ENCODE results near the gene FZD1.
"Not testable (repeated sequence)": the region's sequence is repeated elsewhere in the genome, so short reads cannot be mapped to it uniquely, and the experiment has no call there.

FZD1 gene

GRCh38 chr7:91297939-91298338 lies 33.7 kb downstream of the FZD1 start:
- DNase-seq (ENCODE audit: low read depth in 2 of 2) = no peak

DNA sequence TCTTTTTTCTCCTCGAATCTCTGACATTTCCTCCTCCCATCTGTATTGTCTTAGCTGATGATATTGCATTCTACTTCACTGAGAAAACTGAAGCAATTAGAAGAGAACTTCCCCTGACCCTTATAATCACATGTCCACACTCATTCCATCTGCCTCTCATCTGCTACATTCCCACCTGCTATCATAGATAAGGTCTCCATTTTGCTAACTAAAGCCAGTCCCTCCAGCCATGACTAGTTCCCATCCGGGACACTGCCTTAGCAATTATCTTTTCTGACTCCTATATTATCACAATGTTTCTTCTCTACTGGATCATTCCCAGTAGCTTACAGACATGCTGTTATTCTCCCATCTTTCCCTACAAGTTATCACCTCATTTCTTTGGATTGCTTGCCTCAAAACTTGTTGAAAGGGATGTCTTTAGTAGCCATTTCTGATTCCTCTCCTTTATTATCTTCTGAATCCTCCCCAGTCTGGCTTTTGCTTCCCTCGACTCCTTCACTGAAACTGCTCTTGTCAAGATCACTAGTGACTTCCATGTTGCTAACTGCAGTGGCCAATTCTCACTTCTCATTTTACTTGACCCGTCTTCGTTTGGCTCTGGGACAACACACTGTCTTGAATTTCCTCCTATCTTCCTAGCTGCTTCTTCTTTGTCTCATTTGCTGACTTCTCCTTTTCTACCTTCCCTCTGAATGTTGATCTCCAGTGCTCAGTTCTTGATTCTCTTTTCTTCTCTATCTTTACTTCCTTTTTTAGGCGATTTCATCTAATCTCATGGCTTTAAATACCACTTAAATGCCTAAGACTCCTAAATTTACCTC lies 35.9 kb downstream of the FZD1 start:
- no peak for DNase-seq (ENCODE audit: low read depth in 2 of 2)

- no peak for DNase-seq (ENCODE audit: low read depth in 2 of 2)
These were observed 38.6 kb downstream of the FZD1 start for GRCh38 chr7:91302794-91303193.

- DNase-seq (ENCODE audit: low read depth in 2 of 2) = no peak
These were observed 42.0 kb downstream of the FZD1 start for GRCh38 chr7:91306266-91306665.

DNA sequence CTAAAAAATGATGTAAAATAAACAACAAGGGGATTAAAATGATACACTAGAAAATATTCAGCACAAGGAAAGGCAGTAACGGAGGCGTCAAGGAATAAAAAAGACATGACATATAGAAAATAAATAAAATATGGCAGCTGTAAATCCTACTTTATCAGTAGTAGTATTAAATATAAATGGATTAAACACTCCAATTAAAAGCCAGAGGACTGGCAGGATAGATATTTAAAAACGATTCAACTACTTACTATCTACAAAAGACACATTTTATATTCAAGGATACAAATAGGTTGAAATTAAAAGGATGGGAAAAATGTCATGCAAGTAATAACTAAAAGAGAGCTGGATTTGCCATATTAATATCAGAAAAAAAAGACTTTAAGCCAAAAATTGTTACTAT lies 43.2 kb downstream of the FZD1 start:
- DNase-seq (ENCODE audit: low read depth in 2 of 2) = no peak

DNA sequence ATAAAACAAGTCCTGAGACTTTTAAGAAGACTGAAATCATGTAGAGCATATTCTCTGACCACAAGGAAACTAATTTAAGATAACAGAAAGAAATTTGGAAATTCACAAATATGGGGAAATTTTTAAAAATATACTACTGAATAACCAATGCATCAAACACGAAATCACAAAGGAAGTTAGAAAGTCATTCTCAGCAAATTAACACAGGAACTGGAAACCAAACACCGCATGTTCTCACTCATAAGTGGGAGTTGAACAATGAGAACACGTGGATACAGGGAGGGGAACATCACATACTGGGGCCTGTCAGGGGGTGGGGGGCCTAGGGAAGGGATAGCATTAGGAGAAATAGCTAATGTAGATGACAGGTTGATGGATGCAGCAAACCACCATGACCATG lies 44.0 kb downstream of the FZD1 start:
- DNase-seq (ENCODE audit: low read depth in 2 of 2) = not testable (repeated sequence)

GRCh38 chr7:91310830-91311460 lies 46.7 kb downstream of the FZD1 start:
- no peak for DNase-seq (ENCODE audit: low read depth in 2 of 2)

- no peak for DNase-seq (ENCODE audit: low read depth in 2 of 2)
These were observed 47.6 kb downstream of the FZD1 start for GRCh38 chr7:91311839-91312238.

- DNase-seq (ENCODE audit: low read depth in 2 of 2) = no peak
These were observed 48.9 kb downstream of the FZD1 start for GRCh38 chr7:91313113-91313512.

DNA sequence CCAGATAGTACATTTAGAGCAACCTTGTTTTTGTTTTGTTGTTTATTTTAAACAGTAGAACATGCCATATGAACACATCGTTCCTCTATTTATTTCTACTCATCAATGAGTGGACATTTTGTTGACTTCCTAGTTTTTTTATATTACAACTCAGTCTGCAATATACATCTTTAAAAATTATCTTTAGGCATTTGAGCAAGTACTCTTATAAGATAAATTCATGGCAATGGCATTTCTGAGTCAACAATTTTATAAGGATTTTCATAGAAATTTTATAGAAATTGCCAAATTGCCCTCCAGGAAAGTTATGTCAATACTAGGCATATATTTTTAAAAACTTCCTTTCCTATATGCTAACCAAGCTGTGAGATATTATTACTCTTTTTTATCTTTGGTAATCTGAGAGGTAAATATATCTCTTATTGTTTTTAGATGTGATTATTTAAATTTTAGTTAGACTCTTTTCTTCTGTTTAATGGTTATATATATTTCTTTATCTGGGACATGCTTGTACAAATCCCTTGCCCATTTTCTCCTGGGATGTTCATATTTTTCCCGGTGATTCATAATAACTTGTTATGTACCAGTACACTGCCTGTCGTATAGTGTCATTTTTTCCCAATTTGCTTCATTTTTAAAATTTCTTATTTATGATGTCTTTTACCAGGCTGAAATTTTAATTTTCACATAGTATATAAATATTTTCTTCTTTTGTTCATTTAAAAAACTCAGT lies 50.5 kb downstream of the FZD1 start:
- DNase-seq (ENCODE audit: low read depth in 2 of 2) = no peak

GRCh38 chr7:91316426-91316825 lies 52.2 kb downstream of the FZD1 start:
- DNase-seq (ENCODE audit: low read depth in 2 of 2) = no peak

DNA sequence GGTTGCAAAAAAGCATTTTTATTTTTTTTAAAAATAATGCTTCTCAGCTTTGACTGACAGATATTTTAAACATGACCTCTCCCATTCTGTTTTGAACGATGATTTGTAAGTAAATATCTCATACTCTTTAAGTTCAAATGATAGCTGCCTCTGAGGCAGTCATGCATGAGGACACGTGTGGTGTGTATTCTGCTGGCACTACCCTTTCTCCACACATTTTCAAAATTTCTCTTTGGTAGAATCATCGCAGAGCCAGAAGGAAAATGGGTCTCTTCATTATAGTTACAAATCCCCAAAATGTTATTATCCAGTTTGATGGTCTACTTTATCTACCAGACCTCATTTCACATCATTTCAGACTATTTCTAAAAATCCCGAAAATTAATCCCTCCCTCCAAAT lies 55.1 kb downstream of the FZD1 start:
- no peak for DNase-seq (ENCODE audit: low read depth in 2 of 2)

DNA sequence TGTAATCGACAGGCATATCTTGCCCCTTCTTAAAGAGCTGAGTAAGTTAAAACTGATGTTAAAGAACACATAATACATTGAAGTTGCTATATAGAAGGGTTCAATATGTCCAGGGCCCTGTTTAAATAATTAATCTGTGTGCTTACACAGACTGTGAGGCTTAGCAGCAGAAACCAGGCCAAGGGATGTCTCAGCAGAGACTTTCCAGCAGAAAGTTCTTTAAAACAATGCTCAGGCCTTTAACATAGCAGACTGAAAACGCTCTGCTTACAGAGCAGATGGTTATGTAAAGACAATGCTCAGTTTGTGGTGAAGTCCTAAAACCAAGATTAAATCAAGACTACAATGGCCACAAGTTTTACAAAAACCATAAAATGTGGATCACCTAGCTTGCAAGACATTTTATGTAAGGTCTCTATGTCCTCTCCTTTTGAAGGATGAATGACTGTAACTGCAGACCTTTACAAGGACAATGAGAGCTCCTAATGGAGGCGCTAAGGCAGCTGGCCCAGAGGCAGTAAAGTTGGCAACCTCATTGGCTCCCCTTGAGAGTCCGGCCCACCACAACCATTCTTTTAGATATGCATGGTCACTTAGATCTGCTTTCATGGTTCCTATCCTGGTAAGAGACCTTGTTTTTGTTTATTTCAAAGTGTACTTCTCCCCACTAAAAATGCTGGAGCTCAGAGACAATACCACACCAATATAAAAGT lies 56.3 kb downstream of the FZD1 start:
- DNase-seq (ENCODE audit: low read depth in 2 of 2) = no peak

Measured in stimulated activated CD8-positive, alpha-beta memory T cell treated with anti-CD3 and anti-CD28 coated beads, Interleukin-7, amount 100 ng/mL, for 4 hours (primary cell).